ENCODE measurements around the gene DUOXA1.
"Not testable (repeated sequence)": the region's sequence is repeated elsewhere in the genome, so short reads cannot be mapped to it uniquely, and the experiment has no call there.

DUOXA1 gene

DNA sequence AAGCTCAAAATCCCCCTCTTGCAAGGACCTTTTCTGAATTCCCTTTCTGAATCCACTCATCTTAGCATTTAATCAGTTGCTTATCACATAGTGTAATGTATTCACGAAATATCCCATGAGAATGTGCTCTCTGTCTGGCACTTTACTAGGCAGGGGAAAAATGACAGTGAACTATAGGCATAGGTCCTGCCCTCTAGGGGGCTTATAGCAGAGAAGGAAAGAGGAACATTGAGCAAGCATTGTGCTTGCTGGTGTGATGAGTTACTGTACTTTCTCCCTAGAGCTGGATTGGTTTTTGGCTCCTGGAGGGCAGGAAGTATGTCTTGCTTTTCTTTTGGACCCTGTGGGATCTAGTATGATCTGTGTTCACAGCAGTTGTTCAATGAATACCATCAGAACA, 42.2 kb downstream of the DUOXA1 start:
- no peak for DNase-seq

DNA sequence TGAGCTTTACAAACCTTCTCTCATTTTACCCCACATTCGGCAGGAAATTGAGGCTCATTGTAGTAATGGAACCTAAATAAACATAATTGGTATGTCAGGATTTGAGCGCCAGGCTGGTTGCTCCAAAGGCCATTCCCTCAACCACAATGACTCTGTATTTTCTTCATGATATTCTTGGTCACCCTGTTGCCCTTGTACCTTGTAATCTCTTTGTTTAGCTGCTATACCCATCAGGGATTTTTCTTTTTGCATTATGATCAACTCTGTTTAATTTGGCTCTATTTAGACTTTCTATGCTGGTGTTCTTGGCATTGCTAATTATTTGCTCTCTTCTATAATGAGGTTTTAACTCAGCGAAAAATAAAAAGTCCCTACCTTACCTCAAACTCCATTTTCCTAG, 45.5 kb downstream of the DUOXA1 start:
- DNase-seq, result no peak

DNA sequence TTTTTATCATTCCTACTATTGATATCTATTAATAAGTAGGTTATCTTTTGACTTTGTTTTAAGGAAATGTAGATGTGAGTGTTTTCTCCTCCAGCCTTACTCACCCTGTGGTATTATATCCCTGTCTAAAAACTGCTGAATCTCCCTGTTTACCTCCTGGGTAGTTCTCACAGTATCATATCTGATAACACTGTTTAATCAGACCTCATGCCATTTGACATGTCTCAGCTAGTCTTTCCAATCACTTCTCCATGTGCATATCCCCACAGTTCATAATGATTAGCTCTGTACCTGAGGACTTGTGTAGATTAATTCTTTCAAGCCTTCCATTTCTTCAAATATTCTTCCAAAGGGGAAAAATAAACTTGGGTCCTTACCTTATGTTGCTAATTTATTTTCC, 46.5 kb downstream of the DUOXA1 start:
- DNase-seq, result no peak

DNA sequence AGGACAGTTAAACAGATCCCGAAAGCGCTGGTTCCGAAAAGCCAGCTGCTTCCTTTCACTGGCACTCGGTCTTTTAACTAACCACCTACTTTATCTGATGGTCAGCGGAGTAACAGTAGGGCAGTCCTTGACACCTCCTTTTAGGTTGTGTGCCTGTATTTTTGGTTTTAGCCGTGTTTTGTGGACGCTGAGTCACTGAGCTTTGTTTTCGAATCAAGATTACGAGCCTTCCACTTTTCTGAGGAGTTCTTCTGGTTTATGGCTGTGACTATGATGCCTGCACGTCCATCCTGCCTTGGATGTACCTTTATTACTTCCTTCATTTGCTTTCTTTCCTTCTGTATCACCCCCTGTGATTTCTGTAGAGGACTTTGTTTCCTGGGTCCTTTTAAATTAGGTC, 47.3 kb downstream of the DUOXA1 start:
- DNase-seq, result not testable (repeated sequence)

DNA sequence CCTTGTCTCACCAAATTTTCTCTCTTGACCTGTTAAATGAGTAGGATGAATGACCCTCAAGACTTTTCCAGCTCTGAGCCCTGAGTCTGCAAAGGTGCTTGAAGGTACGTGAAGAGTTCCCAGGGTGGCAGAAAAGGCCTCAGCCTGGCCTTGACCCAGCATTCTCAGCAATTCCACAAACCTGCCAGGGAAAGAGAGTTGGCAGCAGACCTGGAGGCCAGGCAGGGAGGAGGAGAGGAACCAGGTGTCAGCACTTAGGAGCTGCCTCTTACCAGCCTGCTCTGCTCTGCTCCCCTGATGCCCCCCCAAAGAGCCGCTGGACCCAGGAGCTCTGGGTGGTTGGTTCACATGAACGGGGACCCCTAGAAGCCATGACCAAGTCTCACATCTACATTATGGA, 49.1 kb downstream of the DUOXA1 start:
- DNase-seq, result not testable (repeated sequence)

DNA sequence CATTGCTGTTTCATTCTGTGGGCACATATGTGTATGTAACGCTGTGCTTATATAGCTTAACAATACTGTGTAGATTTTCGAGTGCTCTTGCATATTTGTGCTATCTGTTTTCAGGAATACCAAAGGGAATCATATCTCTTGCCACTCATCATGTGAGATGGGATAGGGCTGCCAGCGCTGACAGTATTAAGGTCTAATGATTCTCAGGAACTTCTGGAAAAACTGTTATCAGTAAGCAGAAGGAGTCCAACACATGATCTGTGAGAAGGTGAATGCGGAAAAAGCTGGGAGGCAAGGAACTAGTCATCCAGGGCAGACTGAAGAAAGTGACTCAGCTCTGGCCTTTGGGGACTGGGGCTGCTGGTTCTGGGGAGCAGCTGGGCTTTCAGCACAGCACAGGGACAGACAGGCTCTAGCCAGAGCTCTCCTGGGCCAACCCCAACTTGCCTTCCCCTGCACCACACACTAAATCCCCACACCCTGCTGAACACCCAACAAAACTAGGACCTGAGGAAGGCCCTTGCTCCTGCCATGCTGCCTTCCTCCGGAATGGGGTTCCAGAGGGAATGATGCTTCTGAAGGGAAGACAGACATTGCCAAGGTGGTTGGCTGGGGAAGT, 49.9 kb downstream of the DUOXA1 start:
- not testable (repeated sequence) for DNase-seq

DNA sequence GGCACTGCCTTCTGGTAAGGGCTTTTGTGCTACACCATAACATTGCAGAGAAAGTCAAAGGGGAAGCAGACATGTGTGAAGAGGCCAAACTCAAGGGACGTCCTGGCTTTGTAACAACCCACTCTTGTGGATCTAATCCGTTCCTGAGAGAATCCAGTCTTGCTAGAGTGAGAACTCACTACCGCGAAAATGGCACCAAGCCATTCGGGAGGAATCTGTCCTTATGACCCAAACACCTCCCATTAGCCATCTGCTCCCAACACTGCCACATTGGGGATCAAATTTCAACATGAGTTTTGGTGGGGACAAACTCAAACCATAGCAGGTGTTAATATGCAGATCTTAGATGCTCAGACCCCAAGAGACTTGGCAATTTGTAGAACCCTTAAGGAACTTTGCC, 50.5 kb downstream of the DUOXA1 start:
- DNase-seq, result not testable (repeated sequence)

DNA sequence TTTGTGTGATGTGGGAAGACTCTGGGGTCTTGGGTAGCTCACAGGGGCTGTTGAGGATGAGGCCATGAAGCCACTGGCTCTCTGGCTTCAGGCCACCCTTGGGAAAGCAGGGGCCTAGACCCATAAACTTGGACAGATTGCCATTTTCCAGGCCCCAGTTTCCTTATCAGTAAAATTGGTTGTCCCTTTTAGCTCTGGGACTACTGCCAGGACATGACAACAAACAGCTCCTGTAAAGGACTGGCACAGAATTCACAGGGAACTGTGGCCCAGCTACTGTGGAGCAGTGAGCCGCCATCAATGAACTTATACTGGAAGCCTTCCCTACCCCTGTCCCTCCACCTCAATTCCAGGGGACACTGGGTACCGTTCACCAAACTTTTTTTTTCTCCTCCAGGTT, 52.3 kb downstream of the DUOXA1 start:
- DNase-seq, result not testable (repeated sequence)

DNA sequence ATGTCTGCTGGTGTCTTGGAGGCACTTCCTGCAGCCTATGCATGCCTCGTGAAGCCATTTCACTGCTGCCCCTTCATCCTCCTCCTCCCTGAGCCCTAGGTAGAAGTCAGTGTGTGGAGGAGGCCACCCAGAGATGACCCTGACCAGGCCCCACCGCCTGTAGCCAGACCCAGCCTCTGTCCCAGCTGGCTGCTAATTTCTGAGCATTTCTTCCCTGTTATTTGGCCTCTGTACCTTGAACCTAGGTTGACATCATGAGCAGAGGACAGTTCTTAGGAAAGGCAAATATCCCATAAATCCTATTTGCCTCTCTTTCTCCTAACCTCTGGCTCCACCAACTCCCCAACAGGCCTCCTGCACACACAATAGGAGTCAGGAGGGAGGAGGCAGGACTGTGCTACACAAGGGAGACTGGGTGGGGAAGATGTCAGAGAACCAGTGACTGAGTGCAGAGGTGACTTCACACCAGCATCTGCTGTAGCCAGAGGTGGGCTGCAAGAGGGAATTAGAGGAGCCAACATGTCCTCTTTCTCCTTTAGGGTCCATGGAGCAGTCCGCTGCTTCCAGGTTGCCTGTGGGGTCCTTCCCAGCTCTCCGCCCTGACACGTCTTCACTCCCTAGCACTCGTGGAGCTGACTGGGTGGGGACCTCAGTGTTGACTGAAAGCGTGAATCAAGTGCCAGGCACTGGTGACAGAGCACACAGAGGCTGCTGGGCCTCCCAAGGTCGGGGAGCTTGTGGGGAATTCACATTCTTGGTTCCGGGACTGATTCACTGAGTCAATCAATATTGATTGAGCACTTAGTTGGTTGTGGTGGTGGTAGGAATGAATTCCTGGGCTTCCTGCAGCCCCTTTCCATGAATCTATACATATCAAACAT, 54.0 kb downstream of the DUOXA1 start:
- not testable (repeated sequence) for DNase-seq

DNA sequence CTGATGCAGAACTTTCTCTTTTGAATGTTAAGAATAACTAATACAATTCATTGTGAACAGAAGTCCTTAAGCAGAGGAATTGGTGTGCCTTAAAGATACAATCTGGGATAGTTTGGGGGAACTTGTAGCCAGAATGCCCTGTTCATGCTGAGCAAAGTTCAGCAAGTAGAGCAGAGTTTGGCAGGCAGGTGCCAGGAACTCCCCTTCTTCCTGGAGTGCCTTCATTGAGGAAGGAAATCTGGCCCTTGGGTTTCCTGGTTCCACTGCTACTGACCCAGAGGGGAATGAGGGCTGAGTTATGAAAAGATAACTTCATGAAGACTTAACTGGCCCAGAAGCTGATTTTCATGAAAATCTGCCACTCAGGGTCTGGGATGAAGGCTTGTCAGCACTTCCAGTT, 56.1 kb downstream of the DUOXA1 start:
- DNase-seq, result not testable (repeated sequence)

DNA sequence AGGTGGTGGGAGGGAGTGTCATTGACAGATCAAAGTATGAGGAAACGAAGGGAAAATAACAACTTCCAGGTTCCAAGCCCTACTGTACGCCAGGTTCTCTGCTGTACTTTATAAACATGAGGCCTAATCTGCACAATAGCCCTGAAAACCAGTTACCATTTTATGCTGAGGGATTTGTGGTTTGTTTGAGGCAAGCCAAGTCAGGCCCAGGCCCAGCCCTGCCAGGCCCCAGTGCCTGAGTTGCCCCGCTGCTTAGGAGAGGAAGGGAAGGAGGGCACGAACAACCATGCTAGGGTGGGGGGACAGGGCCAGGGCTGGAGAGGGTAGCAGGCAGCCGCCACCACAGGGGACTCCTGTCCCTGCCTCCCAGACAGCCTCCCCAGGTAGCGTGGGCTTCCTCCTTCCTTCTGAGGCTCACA, 59.7 kb downstream of the DUOXA1 start:
- DNase-seq, result not testable (repeated sequence)

Measured in activated CD4-positive, alpha-beta T cell treated with anti-CD3 and anti-CD28 coated beads, Interleukin-10, Interleukin-2, amounts not matched to agents 100 ng/mL and 50 ng/mL, durations not matched to agents 16 hours and 8 hours (primary cell).